A673 (cell line): Measurements from ENCODE around the gene TMEM138. TPM values are rescaled to one million over a fixed set of nuclear protein-coding genes. Genes with fewer than 3 reads are reported as not detected.

Experiments
- BruUV-seq: library from RNA; stranded (reverse); fragments of 400-500 nt; replicated peaks from 2 replicates; lab custom pipeline; 2021; lab: Mats Ljungman, UMichigan
- CTCF ChIA-PET: fragments of 300-600 bp; sonication (Branson Sonifier 250); formaldehyde crosslinking; loops from one replicate; lab custom pipeline; 2022; ENCODE audit warnings: antibody characterized with exemption; lab: Charles Lee
- POLR2A ChIA-PET: fragments of 300-600 bp; sonication (Branson Sonifier 250); formaldehyde crosslinking; loops from one replicate; lab custom pipeline; 2022; ENCODE audit warnings: antibody characterized with exemption; ENCODE audit not compliant: low non-redundant PET; lab: Charles Lee
- DNase-seq: peaks from one replicate; pipeline ENCODE4 v3.0.0-alpha.2; 2015; ENCODE audit warnings: low spot score
- H3K27ac ChIP-seq: fragments of 200-600 bp; sonication (generic); 2 replicates; pipeline ENCODE4 v1.5.1; 2016; ENCODE audit warnings: mixed run types, low read depth, mild to moderate bottlenecking, mixed read lengths, antibody characterized with exemption, low read length; ENCODE audit not compliant: poor library complexity, severe bottlenecking
- H3K27me3 ChIP-seq: fragments of 200-600 bp; sonication (generic); replicated peaks from 2 replicates; pipeline ENCODE4 v1.6.1; 2017; ENCODE audit warnings: mixed run types, low read depth, mild to moderate bottlenecking, mixed read lengths, antibody characterized with exemption, low read length; ENCODE audit not compliant: insufficient read depth, poor library complexity
- H3K36me3 ChIP-seq: fragments of 200-600 bp; sonication (generic); 2 replicates; pipeline ENCODE4 v1.6.1; 2016; ENCODE audit warnings: mixed run types, mild to moderate bottlenecking, mixed read lengths, antibody characterized with exemption, low read length; ENCODE audit not compliant: insufficient read depth, poor library complexity, severe bottlenecking
- H3K4me1 ChIP-seq: fragments of 200-600 bp; sonication (generic); 2 replicates; pipeline ENCODE4 v1.6.1; 2017; ENCODE audit warnings: mixed run types, mild to moderate bottlenecking, mixed read lengths, antibody characterized with exemption, low read length; ENCODE audit not compliant: insufficient read depth, poor library complexity, severe bottlenecking
- H3K4me3 ChIP-seq: fragments of 200-600 bp; sonication (generic); 2 replicates; pipeline ENCODE4 v1.5.1; 2016; ENCODE audit warnings: low read depth, mixed run types, mild to moderate bottlenecking, mixed read lengths, low read length; ENCODE audit not compliant: poor library complexity, severe bottlenecking
- H3K9me3 ChIP-seq: fragments of 200-600 bp; sonication (generic); 2 replicates; pipeline ENCODE4 v1.6.1; 2016; ENCODE audit warnings: mixed run types, low read depth, mild to moderate bottlenecking, mixed read lengths, antibody characterized with exemption, low read length; ENCODE audit not compliant: poor library complexity, severe bottlenecking
- EZH2 ChIP-seq: fragments of 200-600 bp; sonication (generic); IDR thresholded peaks from 2 replicates; pipeline ENCODE4 v1.6.1; 2017; ENCODE audit warnings: borderline replicate concordance, low read depth, mild to moderate bottlenecking, mixed read lengths, antibody characterized with exemption, low read length; ENCODE audit not compliant: poor library complexity, severe bottlenecking
- intact Hi-C: fragments of 100-400 bp; cut with micrococcal nuclease; formaldehyde crosslinking; loops from one replicate; pipeline ENCODE4 v1.10.0; 2022; ENCODE audit not compliant: unreplicated experiment
- total RNA-seq: library from RNA; stranded (reverse); gene quantifications from 2 replicates; pipeline ENCODE4 v1.2.3, GENCODE V29; 2021
- TF ChIP-seq, protein P1 (sequence below): fragments of 300-800, 200-600 bp; sonication (generic); conservative IDR thresholded peaks from 2 replicates; pipeline ENCODE4 v1.5.1; 2017; ENCODE audit warnings: low read depth, mild to moderate bottlenecking, antibody characterized with exemption, low read length, moderate library complexity, mixed read lengths

TMEM138 gene
- total RNA-seq, 1 experiment from 2014 or later = 82.8 TPM

- Histone ChIP-seq H3K27ac (no peak overlapping the region), H3K4me3 (no peak overlapping the region), H3K4me1 (peaks cover 7% of the 10 kb centered on the region), H3K27me3 (no peaks in the 10 kb centered on the region), H3K36me3 (peaks cover 81% of the 10 kb centered on the region), H3K9me3 (no peaks in the 10 kb centered on the region)
- peak; percentile 27 for DNase-seq
- BruUV-seq = no TSS peak
- TF ChIP-seq EZH2 = no peak
- ChIA-PET CTCF (no interaction called here), POLR2A (no interaction called here)
- intact Hi-C loops = no loop called here
Observed at GRCh38 chr11:61325649-61326414, 36.3 kb upstream of the TMEM138 start.

DNA sequence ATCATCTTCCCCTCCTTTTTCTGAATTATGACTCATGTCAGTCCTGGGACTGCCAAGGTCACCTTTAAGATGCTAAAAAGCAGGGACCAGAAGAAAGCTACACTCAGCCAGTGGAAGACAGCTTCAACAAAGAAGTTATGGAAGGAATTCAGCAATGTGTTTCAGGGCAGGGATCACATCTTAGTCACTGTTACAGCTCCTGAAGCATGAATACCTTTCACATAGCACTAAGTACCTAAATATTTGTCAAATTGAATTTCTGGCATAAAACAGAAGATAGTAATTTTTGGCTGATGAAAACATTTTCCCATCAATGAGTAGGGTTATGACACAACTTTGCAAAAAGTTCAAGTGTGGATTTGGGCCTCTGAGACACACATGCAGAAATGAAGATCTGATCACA, 34.5 kb upstream of the TMEM138 start:
- intact Hi-C loops = no loop called here

DNA sequence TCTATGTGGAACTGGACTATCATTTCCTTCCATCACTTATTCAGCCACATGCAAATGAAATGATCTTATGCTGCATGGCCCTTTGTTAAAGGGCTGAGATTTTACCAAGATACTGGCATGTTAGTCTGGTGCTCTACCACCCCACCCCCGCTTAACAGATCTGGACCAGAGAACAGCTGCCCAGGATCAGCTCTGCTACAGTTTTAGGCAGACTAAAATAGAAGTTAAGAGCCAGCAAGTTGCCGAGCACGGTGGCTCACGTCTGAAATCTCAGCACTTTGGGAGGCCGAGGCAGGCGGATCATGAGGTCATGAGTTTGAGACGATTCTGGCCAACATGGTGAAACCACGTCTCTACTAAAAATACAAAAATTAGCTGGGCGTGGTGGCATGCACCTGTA, 33.8 kb upstream of the TMEM138 start:
- BruUV-seq = no TSS peak
- DNase-seq = no peak
- intact Hi-C loops = no loop called here
- peaks cover 56% of the 10 kb centered on the region for H3K36me3 ChIP-seq
- ChIA-PET CTCF (no interaction called here), POLR2A (no interaction called here)
- peaks cover 12% of the 10 kb centered on the region for H3K4me1 ChIP-seq
- TF ChIP-seq, protein P1, sequence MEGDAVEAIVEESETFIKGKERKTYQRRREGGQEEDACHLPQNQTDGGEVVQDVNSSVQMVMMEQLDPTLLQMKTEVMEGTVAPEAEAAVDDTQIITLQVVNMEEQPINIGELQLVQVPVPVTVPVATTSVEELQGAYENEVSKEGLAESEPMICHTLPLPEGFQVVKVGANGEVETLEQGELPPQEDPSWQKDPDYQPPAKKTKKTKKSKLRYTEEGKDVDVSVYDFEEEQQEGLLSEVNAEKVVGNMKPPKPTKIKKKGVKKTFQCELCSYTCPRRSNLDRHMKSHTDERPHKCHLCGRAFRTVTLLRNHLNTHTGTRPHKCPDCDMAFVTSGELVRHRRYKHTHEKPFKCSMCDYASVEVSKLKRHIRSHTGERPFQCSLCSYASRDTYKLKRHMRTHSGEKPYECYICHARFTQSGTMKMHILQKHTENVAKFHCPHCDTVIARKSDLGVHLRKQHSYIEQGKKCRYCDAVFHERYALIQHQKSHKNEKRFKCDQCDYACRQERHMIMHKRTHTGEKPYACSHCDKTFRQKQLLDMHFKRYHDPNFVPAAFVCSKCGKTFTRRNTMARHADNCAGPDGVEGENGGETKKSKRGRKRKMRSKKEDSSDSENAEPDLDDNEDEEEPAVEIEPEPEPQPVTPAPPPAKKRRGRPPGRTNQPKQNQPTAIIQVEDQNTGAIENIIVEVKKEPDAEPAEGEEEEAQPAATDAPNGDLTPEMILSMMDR = no peak
- no peak for TF ChIP-seq EZH2
- H3K27me3 ChIP-seq = no peaks in the 10 kb centered on the region
- no peaks in the 10 kb centered on the region for H3K9me3 ChIP-seq
- no peak overlapping the region for H3K4me3 ChIP-seq
- H3K27ac ChIP-seq = no peak overlapping the region

More for the DNA sequence above, 34.5 kb upstream of the TMEM138 start:
- Histone ChIP-seq H3K27me3 (no peaks in the 10 kb centered on the region), H3K36me3 (peaks cover 63% of the 10 kb centered on the region), H3K4me1 (peaks cover 12% of the 10 kb centered on the region), H3K9me3 (no peaks in the 10 kb centered on the region), H3K27ac (no peak overlapping the region), H3K4me3 (no peak overlapping the region)
- ChIA-PET CTCF (no interaction called here), POLR2A (no interaction called here)
- BruUV-seq = no TSS peak
- TF ChIP-seq, protein P1 = no peak
- TF ChIP-seq EZH2 = no peak
- DNase-seq = no peak
